B cell (primary cell): ENCODE measurements around the gene GBA2. TPM values are rescaled to one million over a fixed set of nuclear protein-coding genes. Genes with fewer than 3 reads are reported as not detected.

Experiments
- ATAC-seq: fragments of 200-7000 bp; cut with Tn5 transposase; one replicate; pipeline ENCODE4 v1.10.0; 2021; ENCODE audit warnings: low read depth, mild to moderate bottlenecking, moderate number of reproducible peaks, moderate library complexity
- CTCF ChIA-PET: fragments of 350-600 bp; sonication (Branson Sonifier 250); formaldehyde crosslinking; loops from one replicate; lab custom pipeline; 2021; ENCODE audit warnings: antibody characterized with exemption, inconsistent platforms; lab: Charles Lee
- POLR2A ChIA-PET: fragments of 350-600 bp; sonication (Branson Sonifier 250); formaldehyde crosslinking; loops from one replicate; lab custom pipeline; 2021; ENCODE audit warnings: antibody characterized with exemption; lab: Charles Lee
- DNase-seq: peaks from one replicate; pipeline ENCODE4 v3.0.0; 2013
- H2AFZ ChIP-seq: 2 replicates; pipeline ENCODE4 v1.6.1; 2012; ENCODE audit warnings: mild to moderate bottlenecking, low read depth, low read length; ENCODE audit not compliant: insufficient read depth, poor library complexity, severe bottlenecking
- H3K27ac ChIP-seq, 2 donors: 1 replicate in 1 of 2; 2 replicates in 1 of 2; pipeline ENCODE4 v1.5.1; 2012 to 2013; ENCODE audit warnings: low read length in 2 of 2, mild to moderate bottlenecking in 2 of 2, moderate library complexity in 1 of 2
- H3K27me3 ChIP-seq, 4 experiments: fragments of 200-600 bp in 1 of 4; sonication (generic) in 1 of 4; replicated peaks in 1 of 4; 1 replicate in 2 of 4; 2 replicates in 2 of 4; pipeline versions ENCODE4 v1.6.1 to v1.7.0; 2013 to 2016; ENCODE audit warnings: low read length in 3 of 4, mild to moderate bottlenecking in 2 of 4, mixed read lengths in 1 of 4, moderate library complexity in 1 of 4; ENCODE audit not compliant: insufficient read depth in 4 of 4, control insufficient read depth in 3 of 4; ENCODE audit errors: control extremely low read depth in 1 of 4
- H3K36me3 ChIP-seq, 2 experiments: replicated peaks in 1 of 2; 1 replicate in 1 of 2; 2 replicates in 1 of 2; pipeline versions ENCODE4 v1.6.1 to v1.7.1; 2013; ENCODE audit warnings: low read length in 1 of 2; ENCODE audit not compliant: insufficient read depth in 2 of 2, control insufficient read depth in 1 of 2; ENCODE audit errors: control extremely low read depth in 1 of 2, extremely low read depth in 1 of 2
- H3K4me1 ChIP-seq, 2 donors: fragments of 200-600 bp in 1 of 2; sonication (generic) in 1 of 2; 1 replicate in 1 of 2; 2 replicates in 1 of 2; pipeline versions ENCODE4 v1.5.1 to v1.6.1; 2013 to 2017; ENCODE audit warnings: low read length in 2 of 2; ENCODE audit not compliant: control insufficient read depth in 2 of 2, insufficient read depth in 2 of 2
- H3K4me2 ChIP-seq: replicated peaks from 2 replicates; pipeline ENCODE3; 2012; ENCODE audit warnings: mild to moderate bottlenecking, low read depth, low read length; ENCODE audit not compliant: poor library complexity, severe bottlenecking
- H3K4me3 ChIP-seq, 5 experiments: fragments of 200-600 bp in 1 of 5; sonication (generic) in 1 of 5; 1 replicate in 3 of 5; 2 replicates in 2 of 5; pipeline versions ENCODE4 v1.5.1 to v1.7.0; 2011 to 2016; ENCODE audit warnings: low read length in 4 of 5, mild to moderate bottlenecking in 4 of 5, low read depth in 2 of 5, control low read depth in 1 of 5, moderate library complexity in 1 of 5; ENCODE audit not compliant: insufficient read depth in 1 of 5; ENCODE audit errors: control extremely low read depth in 1 of 5, extremely low read depth in 1 of 5
- H3K79me2 ChIP-seq: fragments of 200-600 bp; sonication (generic); one replicate; pipeline ENCODE4 v1.6.0; 2016; ENCODE audit warnings: low read length; ENCODE audit not compliant: control insufficient read depth, insufficient read depth
- H3K9ac ChIP-seq: fragments of 200-600 bp; sonication (generic); 2 replicates; pipeline ENCODE4 v1.6.1; 2017; ENCODE audit warnings: mild to moderate bottlenecking, low read length, moderate library complexity
- H3K9me3 ChIP-seq, 3 donors: one replicate each; pipeline versions ENCODE4 v1.6.1 to v1.7.1; 2013; ENCODE audit warnings: low read length in 2 of 3; ENCODE audit not compliant: control insufficient read depth in 2 of 3, insufficient read depth in 1 of 3; ENCODE audit errors: control extremely low read depth in 1 of 3
- H4K20me1 ChIP-seq: 2 replicates; pipeline ENCODE4 v1.6.0; 2012; ENCODE audit warnings: mild to moderate bottlenecking, low read length; ENCODE audit not compliant: insufficient read depth, control insufficient read depth, poor library complexity, severe bottlenecking
- H3K27ac Mint-ChIP-seq: one replicate; pipeline ENCODE4 v1.8.0; 2021; ENCODE audit warnings: mixed read lengths
- H3K27me3 Mint-ChIP-seq: one replicate; pipeline ENCODE4 v1.8.0; 2021; ENCODE audit warnings: mixed read lengths
- H3K4me1 Mint-ChIP-seq: one replicate; pipeline ENCODE4 v1.8.0; 2021; ENCODE audit warnings: mixed read lengths
- H3K4me3 Mint-ChIP-seq: one replicate; pipeline ENCODE4 v1.8.0; 2021; ENCODE audit warnings: mixed read lengths
- H3K9me3 Mint-ChIP-seq: one replicate; pipeline ENCODE4 v1.8.0; 2022; ENCODE audit warnings: mixed read lengths; ENCODE audit not compliant: insufficient read depth
- CTCF ChIP-seq: fragments of 200-600 bp; IDR thresholded peaks from one replicate; pipeline ENCODE4 v1.8.0; 2022; ENCODE audit warnings: antibody characterized with exemption, mild to moderate bottlenecking
- EZH2 ChIP-seq: IDR thresholded peaks from 2 replicates; pipeline ENCODE4 v1.6.1; 2012; ENCODE audit warnings: borderline replicate concordance, low read depth, mild to moderate bottlenecking, moderate library complexity, low read length; ENCODE audit not compliant: insufficient read depth, poor library complexity, severe bottlenecking
- WGBS: methylation state at CpG from one replicate; pipeline ENCODE4 v1.1.5; 2013; ENCODE audit warnings: missing lambda C conversion rate; ENCODE audit not compliant: insufficient coverage; 5-methylcytosine and 5-hydroxymethylcytosine counted together
- intact Hi-C: fragments of 100-400 bp; cut with micrococcal nuclease; formaldehyde crosslinking; loops from one replicate; pipeline ENCODE4 v1.10.0; 2022
- polyA plus RNA-seq: library from polyadenylated mRNA; depleted of rRNA; stranded (reverse); fragments of >200 nt; gene quantifications from 2 replicates; pipeline ENCODE4 v1.2.3, GENCODE V29; 2012
- total RNA-seq, 2 donors: library from RNA; stranded (reverse); fragments of 120-200 nt in 1 of 2; gene quantifications; 1 replicate in 1 of 2; 2 replicates in 1 of 2; pipeline versions ENCODE4 v1.2.3 to v1.2.4, GENCODE V29; 2013 to 2022

Gene GBA2
- total and polyA plus RNA-seq, 2 donors (not counting 1 experiment from before 2014, with no cell fraction given) = 114 to 137 TPM

GRCh38 chr9:35725362-35725761, 23.7 kb downstream of the GBA2 start:
- Histone ChIP-seq H3K27ac (no peak overlapping the region), H4K20me1 (peaks cover 65% of the 10 kb centered on the region), H3K27me3 (no peaks in the 10 kb centered on the region), H3K4me3 (no peak overlapping the region), H3K4me2 (no peak overlapping the region), H3K9me3 (no peaks in the 10 kb centered on the region), H3K9ac (no peak overlapping the region), H3K4me1 (peaks cover 42 to 43% of the 10 kb centered on the region in 2 donors), H3K36me3 (peaks cover 17 to 76% of the 10 kb centered on the region in 2 experiments), H3K79me2 (peaks cover 57% of the 10 kb centered on the region), H2AFZ (no peak overlapping the region)
- no peak overlapping the region for H3K27ac Mint-ChIP-seq
- TF ChIP-seq CTCF = no peak
- TF ChIP-seq EZH2 = no peak
- H3K4me1 Mint-ChIP-seq = peaks cover 4% of the 10 kb centered on the region
- 98% methylated on average over 11 of the region's 11 CpGs for WGBS
- DNase-seq (no peak), ATAC-seq (no peak)
- ChIA-PET POLR2A (interaction anchor here (1.7 kb wide), 1 partner anchor 31 kb away, joined by 3 read pairs; no protein-coding TSS in a partner anchor), CTCF (interaction anchor here (1.2 to 9.0 kb wide), 4 partner anchors 10 to 78 kb away, joined by 3 to 115 read pairs (median 17); no protein-coding TSS in a partner anchor)
- no peak overlapping the region for H3K4me3 Mint-ChIP-seq
- intact Hi-C loops = loop anchor here (5.0 kb wide), 1 partner anchor 1268 kb away; the partner anchor contains the start of genes DNAI1 and FAM219A
- H3K27me3 Mint-ChIP-seq = no peaks in the 10 kb centered on the region
- H3K9me3 Mint-ChIP-seq = no peaks in the 10 kb centered on the region

DNA sequence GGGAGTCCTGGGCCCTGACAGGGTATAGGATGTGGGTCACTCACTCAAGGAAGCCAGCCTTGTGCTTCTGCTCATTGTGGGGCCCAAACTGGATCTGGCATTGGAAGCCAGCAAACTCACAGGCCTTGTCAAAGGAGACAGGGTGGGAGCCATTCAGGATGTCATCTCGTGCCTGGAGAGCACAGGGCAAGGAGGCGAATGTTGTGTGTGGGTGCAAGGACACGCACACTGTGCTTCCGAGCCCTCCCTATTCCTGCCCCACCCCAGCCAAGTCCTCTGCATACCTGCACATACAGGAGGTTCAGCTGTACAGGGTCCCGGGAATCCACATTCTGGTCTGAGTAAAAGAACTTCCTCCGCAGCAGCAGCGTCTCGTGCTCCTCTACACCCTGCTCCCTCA, 25.1 kb downstream of the GBA2 start:
- peaks cover 18% of the 10 kb centered on the region for H3K4me1 Mint-ChIP-seq
- ChIA-PET CTCF (interaction anchor here (0.5 to 20.4 kb wide), 4 partner anchors 8 to 104 kb away, joined by 3 to 195 read pairs (median 14); partner anchors contain the start of genes CREB3, TLN1 and TPM2), POLR2A (no interaction called here)
- H3K9ac ChIP-seq = no peak overlapping the region
- no peak for DNase-seq
- H3K9me3 Mint-ChIP-seq = no peaks in the 10 kb centered on the region
- no peak overlapping the region for H3K4me3 ChIP-seq
- no peak overlapping the region for H3K4me2 ChIP-seq
- TF ChIP-seq EZH2 = no peak
- TF ChIP-seq CTCF = no peak
- no peaks in the 10 kb centered on the region for H3K27me3 ChIP-seq
- intact Hi-C loops = no loop called here
- no peak overlapping the region for H3K27ac Mint-ChIP-seq
- H3K27me3 Mint-ChIP-seq = no peaks in the 10 kb centered on the region
- no peaks in the 10 kb centered on the region for H3K9me3 ChIP-seq
- H3K79me2 ChIP-seq = peaks cover 43% of the 10 kb centered on the region
- peaks cover 58% of the 10 kb centered on the region for H4K20me1 ChIP-seq
- peaks cover 17 to 88% of the 10 kb centered on the region in 2 experiments for H3K36me3 ChIP-seq
- WGBS = 98% methylated on average over 6 of the region's 8 CpGs
- no peak overlapping the region for H3K4me3 Mint-ChIP-seq
- H2AFZ ChIP-seq = no peak overlapping the region
- H3K27ac ChIP-seq = no peak overlapping the region
- H3K4me1 ChIP-seq = peaks cover 38 to 41% of the 10 kb centered on the region in 2 donors
- no peak for ATAC-seq
